ENCODE measurements around the gene GRK5.

DNA sequence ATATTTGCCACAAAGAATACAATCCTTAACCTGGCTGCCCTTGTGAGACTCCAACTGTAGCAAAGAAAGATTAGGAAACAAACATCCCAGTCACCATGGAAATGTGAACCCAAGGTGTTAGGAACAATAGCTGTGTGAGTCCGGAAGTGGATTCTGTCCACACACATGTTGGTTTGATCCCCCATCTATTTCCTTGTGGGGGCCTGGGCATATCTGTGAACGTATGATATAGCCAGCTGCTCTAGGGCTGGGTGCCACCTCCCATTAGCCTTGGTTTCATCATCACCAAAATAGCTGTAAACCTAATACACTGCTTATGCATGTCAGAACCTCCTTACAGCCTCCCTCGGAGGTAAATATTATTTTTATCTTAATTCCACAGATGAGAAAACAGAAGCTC lies 26.4 kb downstream of the GRK5 start:
- no peak for TF ChIP-seq EZH2 (IDR thresholded peaks at IDR 0.05)
- TF ChIP-seq POLR2AphosphoS5 (IDR thresholded peaks at IDR 0.05; ENCODE audit: borderline replicate concordance, low read depth, low read length): no peak
